Activated T-cell treated with anti-CD3 and anti-CD28 coated beads for 1 hour (primary cell): ENCODE results near the gene TTLL4.

ENCODE experiments used
- DNase-seq: peaks from one replicate; pipeline ENCODE4 v3.0.0-alpha.2; 2020; ENCODE audit warnings: low read depth

Gene TTLL4

DNA sequence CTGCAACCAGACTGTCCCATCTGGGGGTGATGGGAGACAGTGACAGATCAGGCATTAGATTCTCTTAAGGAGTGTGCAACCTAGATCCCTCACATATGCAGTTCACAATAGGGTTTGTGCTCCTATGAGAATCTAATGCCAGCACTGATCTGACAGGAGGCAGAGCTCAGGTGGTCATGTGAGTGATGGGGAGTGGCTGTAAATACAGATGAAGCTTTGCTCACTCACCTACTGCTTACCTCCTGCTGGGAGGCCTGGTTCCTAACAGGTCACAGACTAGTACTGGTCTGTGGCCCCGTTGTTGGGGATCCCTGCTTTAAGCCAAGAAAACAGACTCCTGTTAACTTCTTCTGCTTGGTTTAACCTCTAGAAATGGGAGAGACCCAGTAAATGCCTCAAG lies 74.5 kb downstream of the TTLL4 start:
- DNase-seq, result no peak

DNA sequence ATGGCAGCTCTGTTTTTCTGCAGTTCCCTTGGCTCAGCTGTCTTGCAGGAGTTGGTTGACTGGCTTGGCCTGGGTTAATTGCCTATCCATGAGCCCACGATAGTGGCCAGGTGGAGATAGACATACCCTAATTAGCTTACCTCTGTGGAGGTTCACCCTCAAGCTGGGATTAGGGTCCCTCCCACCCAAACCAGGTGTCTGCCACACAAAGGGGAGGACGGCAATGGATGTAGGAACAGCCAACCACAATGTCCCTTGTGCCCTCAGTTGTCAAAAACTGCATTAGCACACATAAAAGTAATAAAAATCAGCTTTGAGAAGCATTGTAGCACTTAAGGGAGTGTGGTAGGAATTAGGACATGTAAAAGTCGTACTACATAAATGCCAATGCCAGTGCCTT lies 75.5 kb downstream of the TTLL4 start:
- DNase-seq, result no peak

DNA sequence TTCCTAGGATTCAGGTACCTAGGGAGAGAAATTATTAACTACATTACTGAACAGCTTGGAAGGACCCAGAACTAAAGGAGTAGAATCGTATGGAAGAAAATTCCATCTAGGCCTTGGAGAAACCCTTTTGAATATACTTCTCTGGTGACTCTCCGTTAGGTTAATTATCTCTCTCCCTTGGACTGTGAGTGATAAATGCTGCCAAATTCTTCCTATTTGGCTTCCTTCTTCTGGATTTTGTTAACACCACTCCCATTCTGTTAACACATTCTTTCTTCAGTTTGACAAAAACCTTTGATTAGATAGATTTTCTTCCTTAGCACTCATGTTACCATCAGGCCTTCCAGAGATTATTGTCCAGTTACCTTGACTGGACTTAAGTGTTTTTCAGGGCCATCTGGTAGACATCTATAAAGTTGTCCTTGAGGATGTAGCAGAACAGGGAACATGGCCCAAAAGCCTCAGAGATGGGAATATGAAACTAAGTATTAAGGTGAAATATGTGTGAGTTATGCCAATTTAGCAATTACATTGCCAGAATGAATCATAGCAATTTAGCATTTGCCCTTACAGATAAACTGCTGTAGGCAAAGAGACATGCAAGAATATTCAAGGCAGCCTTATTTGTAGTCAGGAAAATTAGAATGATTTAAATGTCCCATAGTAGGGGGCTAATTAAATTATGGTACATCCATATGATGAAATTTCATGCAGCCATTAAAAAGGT lies 78.1 kb downstream of the TTLL4 start:
- DNase-seq, result no peak

DNA sequence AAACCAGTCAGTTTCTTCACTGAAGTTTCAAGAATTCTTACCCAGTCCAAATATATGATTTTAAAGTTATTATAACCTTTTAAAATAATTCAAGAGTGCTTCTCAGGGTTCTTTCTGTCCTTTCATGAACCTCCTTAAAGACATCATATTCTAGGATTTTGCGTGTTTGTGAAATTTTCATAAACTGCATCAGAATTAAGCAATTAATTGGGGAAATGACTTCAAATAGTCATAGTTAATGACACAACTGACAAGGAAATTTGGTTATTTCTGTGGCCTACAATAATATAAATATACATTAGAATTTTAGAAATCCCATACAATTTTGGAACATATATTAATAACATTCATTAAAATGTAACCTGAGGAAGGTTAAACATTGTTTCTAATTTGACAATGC lies 81.8 kb downstream of the TTLL4 start:
- DNase-seq, result no peak

DNA sequence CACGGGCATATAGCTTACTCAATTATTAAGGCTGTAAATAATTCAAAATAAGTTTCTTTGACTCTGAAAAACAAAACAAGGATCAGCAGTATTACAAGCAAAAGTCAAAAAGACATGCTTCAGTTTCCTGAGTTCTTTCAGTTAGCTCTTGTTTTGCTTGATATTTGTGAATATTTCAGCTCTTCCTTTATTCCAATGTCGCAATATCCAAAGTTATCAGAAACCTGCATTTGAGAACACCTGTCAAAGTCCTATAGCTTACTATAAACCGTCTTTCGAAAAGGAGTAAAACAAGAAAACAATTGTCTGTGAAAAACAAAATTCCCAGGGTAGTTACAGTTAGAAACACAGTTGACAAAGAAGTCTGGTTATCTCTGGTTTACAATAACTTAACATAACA lies 86.1 kb downstream of the TTLL4 start:
- no peak for DNase-seq

DNA sequence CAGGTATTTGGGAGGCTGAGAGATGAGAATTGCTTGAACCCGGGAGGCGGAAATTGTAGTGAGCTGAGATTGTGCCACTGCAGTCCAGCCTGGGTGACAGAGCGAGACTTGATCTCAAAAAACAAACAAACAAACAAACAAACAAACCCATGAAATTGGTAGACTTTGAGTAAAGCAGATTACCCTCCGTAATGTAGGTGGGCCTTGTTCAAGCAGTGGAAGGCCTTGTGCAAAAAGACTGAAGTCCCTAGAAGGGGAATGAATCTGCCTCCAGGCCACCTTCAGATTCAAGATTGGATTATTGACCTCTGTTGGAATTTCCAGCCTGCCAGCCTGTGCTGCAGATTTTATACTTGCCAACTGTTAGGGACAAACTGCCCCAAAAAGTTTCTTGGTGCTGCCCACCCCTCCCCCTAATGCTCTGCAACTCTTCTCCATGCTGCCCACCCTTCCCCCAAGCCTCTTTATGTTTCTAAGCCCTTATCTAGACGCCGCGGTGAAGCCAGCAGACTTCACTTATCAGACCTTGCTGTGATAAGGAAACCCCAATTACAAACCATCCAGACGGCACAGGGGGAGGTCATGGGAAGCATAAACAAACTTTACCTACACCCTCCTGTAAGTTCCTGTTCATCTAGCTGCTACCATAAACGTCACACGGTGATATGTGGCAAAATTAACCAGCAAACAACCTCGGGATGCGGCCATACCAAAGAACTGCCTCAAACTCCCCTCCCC lies 88.3 kb downstream of the TTLL4 start:
- DNase-seq, result no peak

DNA sequence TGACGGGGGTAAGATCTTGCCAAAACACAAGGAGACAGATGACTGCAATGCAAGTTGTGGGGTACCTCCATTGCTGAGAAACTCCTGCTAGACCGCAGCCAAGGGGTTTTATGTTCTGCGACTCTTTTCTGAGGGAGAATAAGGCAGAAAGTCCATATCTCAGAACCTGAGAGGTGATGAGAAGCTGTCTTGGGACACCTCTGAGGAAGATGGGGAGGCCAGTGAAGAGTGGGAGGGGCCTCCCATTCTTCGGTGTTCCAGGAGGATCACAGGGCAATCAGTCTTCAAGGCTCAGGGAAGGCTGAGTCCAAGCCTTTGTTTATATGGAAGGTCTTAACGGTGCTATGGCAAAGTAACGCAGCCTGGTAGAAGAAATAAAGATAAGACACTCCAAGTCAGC lies 89.4 kb downstream of the TTLL4 start:
- no peak for DNase-seq

DNA sequence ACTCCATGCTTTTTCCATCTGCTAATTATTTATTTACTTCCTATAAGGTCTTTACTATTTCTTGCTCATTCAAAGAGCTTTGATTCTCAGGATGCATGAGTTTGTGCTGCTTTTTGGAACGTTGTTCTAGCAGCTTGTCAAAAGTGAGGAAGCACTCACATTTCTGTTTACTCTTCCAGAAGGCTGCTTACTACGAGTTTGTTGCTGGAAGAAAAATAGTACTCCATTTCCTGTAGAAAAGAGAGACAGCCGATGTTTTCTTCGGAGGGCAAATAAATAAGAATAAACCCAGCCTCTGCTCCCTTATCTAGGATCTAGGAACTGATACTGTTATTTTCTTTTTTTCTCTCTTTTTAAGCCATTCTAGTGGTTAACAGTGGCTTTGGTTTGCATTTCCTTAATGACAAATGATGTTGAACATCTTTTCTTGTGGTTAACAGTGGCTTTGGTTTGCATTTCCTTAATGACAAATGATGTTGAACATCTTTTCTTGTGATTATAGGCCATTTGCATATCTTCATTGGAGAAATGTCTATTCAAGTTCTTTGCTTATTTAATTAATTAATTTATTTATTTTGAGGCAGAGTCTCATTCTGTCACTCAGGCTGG lies 91.9 kb downstream of the TTLL4 start:
- DNase-seq, result no peak

DNA sequence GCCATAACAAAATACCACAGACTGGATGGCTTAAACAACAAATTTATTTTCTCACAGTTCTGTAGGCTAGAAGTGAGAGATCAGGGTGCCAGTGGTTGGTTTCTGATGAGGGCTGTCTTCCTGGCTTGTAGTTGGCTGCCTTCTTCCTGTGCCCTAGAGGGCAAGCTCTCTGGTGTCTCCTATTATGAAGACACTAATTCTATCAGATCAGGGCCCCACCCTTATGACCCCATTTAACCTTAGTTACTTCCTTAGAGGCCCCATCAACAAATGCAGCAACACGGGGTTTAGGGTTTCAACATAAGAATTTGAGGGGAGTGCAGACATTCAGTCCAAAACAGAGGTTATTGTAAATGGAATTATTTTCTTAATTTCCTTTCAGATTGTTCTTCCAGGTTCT lies 94.2 kb downstream of the TTLL4 start:
- DNase-seq, result no peak
